CD14-positive monocyte (primary cell): ENCODE data around the gene NELL1. TPM values are rescaled to one million over a fixed set of nuclear protein-coding genes. Genes with fewer than 3 reads are reported as not detected.

ENCODE experiments used
- DNase-seq, 3 donors: peaks; one replicate each; pipeline ENCODE4 v3.0.0-alpha.2; 2011 to 2022
- H2AFZ ChIP-seq: 2 replicates; pipeline ENCODE4 v1.6.0; 2012; ENCODE audit warnings: mild to moderate bottlenecking, low read depth, low read length, inconsistent platforms; ENCODE audit not compliant: insufficient read depth, poor library complexity, severe bottlenecking
- H3K27ac ChIP-seq, 2 donors: 1 replicate in 1 of 2; 2 replicates in 1 of 2; pipeline ENCODE4 v1.5.1; 2012 to 2013; ENCODE audit warnings: low read length in 2 of 2, control low read depth in 1 of 2, inconsistent platforms in 1 of 2, low read depth in 1 of 2, mild to moderate bottlenecking in 1 of 2
- H3K27me3 ChIP-seq, 2 donors: one replicate each; pipeline versions ENCODE4 v1.6.0 to v1.6.1; 2011 to 2013; ENCODE audit warnings: low read length in 2 of 2; ENCODE audit not compliant: control insufficient read depth in 2 of 2, insufficient read depth in 2 of 2
- H3K36me3 ChIP-seq, 2 donors: replicated peaks in 1 of 2; 1 replicate in 1 of 2; 2 replicates in 1 of 2; pipeline versions ENCODE4 v1.5.1 to v1.6.1; 2012 to 2013; ENCODE audit warnings: low read length in 2 of 2, control low read depth in 1 of 2, inconsistent platforms in 1 of 2, mild to moderate bottlenecking in 1 of 2; ENCODE audit not compliant: insufficient read depth in 2 of 2, control insufficient read depth in 1 of 2
- H3K4me1 ChIP-seq, 2 donors: 1 replicate in 1 of 2; 2 replicates in 1 of 2; pipeline versions ENCODE4 v1.5.1 to v1.6.1; 2012 to 2013; ENCODE audit warnings: low read length in 2 of 2, control low read depth in 1 of 2, inconsistent platforms in 1 of 2, mild to moderate bottlenecking in 1 of 2, moderate library complexity in 1 of 2; ENCODE audit not compliant: insufficient read depth in 2 of 2, control insufficient read depth in 1 of 2
- H3K4me2 ChIP-seq: replicated peaks from 2 replicates; pipeline ENCODE3; 2012; ENCODE audit warnings: low read length, moderate library complexity, mild to moderate bottlenecking; ENCODE audit not compliant: poor library complexity, severe bottlenecking; ENCODE audit errors: extremely low read depth
- H3K4me3 ChIP-seq, 3 experiments: fragments of 200-600 bp in 1 of 3; sonication (generic) in 1 of 3; replicated peaks in 1 of 3; 1 replicate in 2 of 3; 2 replicates in 1 of 3; pipeline ENCODE4 v1.5.1; 2011 to 2013; ENCODE audit warnings: low read length in 3 of 3, mild to moderate bottlenecking in 3 of 3, control low read depth in 2 of 3, low read depth in 2 of 3, inconsistent platforms in 1 of 3, moderate library complexity in 1 of 3
- H3K79me2 ChIP-seq: 2 replicates; pipeline ENCODE4 v1.6.0; 2012; ENCODE audit warnings: mild to moderate bottlenecking, control low read depth, inconsistent platforms, low read length, moderate library complexity; ENCODE audit not compliant: insufficient read depth
- H3K9ac ChIP-seq: 2 replicates; pipeline ENCODE4 v1.6.0; 2017; ENCODE audit warnings: low read length, mild to moderate bottlenecking; ENCODE audit not compliant: insufficient read depth, poor library complexity, severe bottlenecking
- H3K9me3 ChIP-seq, 2 donors: replicated peaks in 1 of 2; 1 replicate in 1 of 2; 2 replicates in 1 of 2; pipeline versions ENCODE4 v1.5.1 to v1.6.1; 2012 to 2013; ENCODE audit warnings: low read length in 2 of 2, control low read depth in 1 of 2; ENCODE audit not compliant: control insufficient read depth in 1 of 2, insufficient read depth in 1 of 2
- H4K20me1 ChIP-seq: 2 replicates; pipeline ENCODE4 v1.6.0; 2012; ENCODE audit warnings: mild to moderate bottlenecking, low read length, control low read depth, moderate library complexity; ENCODE audit not compliant: insufficient read depth
- H3K27ac Mint-ChIP-seq, 7 donors: one replicate each; pipeline ENCODE4 v1.8.0; 2020; ENCODE audit warnings: mild to moderate bottlenecking in 7 of 7, mixed read lengths in 7 of 7, moderate library complexity in 6 of 7, inconsistent platforms in 2 of 7
- H3K27me3 Mint-ChIP-seq, 3 donors: one replicate each; pipeline ENCODE4 v1.8.0; 2021 to 2022; ENCODE audit warnings: low read depth in 3 of 3, mild to moderate bottlenecking in 3 of 3, mixed read lengths in 3 of 3, moderate library complexity in 3 of 3, inconsistent platforms in 1 of 3
- H3K36me3 Mint-ChIP-seq, 2 donors: one replicate each; pipeline ENCODE4 v1.8.0; 2020; ENCODE audit warnings: mixed read lengths in 2 of 2, inconsistent platforms in 1 of 2, mild to moderate bottlenecking in 1 of 2
- H3K4me1 Mint-ChIP-seq: one replicate; pipeline ENCODE4 v1.8.0; 2020; ENCODE audit warnings: mild to moderate bottlenecking, mixed read lengths
- H3K4me3 Mint-ChIP-seq, 2 donors: one replicate each; pipeline ENCODE4 v1.8.0; 2020; ENCODE audit warnings: mild to moderate bottlenecking in 2 of 2, mixed read lengths in 2 of 2, moderate library complexity in 1 of 2
- H3K9me3 Mint-ChIP-seq, 7 donors: one replicate each; pipeline ENCODE4 v1.8.0; 2020 to 2022; ENCODE audit warnings: mixed read lengths in 7 of 7, mild to moderate bottlenecking in 6 of 7, moderate library complexity in 6 of 7, inconsistent platforms in 2 of 7
- CTCF ChIP-seq: fragments of 200-600 bp; IDR thresholded peaks from one replicate; pipeline ENCODE4 v1.8.0; 2022; ENCODE audit warnings: antibody characterized with exemption, mild to moderate bottlenecking
- WGBS: methylation state at CpG from one replicate; pipeline ENCODE4 v1.1.5; 2013; ENCODE audit warnings: missing lambda C conversion rate; ENCODE audit not compliant: insufficient coverage; 5-methylcytosine and 5-hydroxymethylcytosine counted together
- intact Hi-C, 2 donors: fragments of 100-400 bp; cut with micrococcal nuclease; formaldehyde crosslinking; loops; one replicate each; pipeline versions ENCODE4 v1.15.0 to v1.15.1; 2023
- polyA plus RNA-seq, 3 donors: library from polyadenylated mRNA; depleted of rRNA in 1 of 3; unstranded in 2 of 3; stranded (reverse) in 1 of 3; fragments of 300-500 nt in 2 of 3; fragments of >200 nt in 1 of 3; fragmentation: Illumina TruSeq in 2 of 3; gene quantifications; 1 replicate in 2 of 3; 2 replicates in 1 of 3; pipeline ENCODE4 v1.2.3, GENCODE V29; 2012 to 2021

NELL1 gene
- polyA plus RNA-seq, 3 donors = not detected

- TF ChIP-seq CTCF = no peak
- Mint-ChIP-seq H3K9me3 (peaks cover 0 to 4% (median 0%) of the 10 kb centered on the region in 7 donors), H3K27ac (no peak overlapping the region), H3K4me3 (no peak overlapping the region), H3K4me1 (no peaks in the 10 kb centered on the region), H3K36me3 (no peaks in the 10 kb centered on the region), H3K27me3 (no peaks in the 10 kb centered on the region)
- no peak overlapping the region for H3K9ac ChIP-seq
- H3K4me2 ChIP-seq = no peak overlapping the region
- no CpG with 5 or more reads among the region's 1 CpG for WGBS
- no peaks in the 10 kb centered on the region for H4K20me1 ChIP-seq
- no peak for DNase-seq
- no peak overlapping the region for H3K27ac ChIP-seq
- no peak overlapping the region for H3K4me3 ChIP-seq
- peaks cover 0 to 4% of the 10 kb centered on the region in 2 donors for H3K9me3 ChIP-seq
- no peaks in the 10 kb centered on the region for H3K36me3 ChIP-seq
- intact Hi-C loops = no loop called here
- H3K79me2 ChIP-seq = no peaks in the 10 kb centered on the region
- H3K27me3 ChIP-seq = no peaks in the 10 kb centered on the region
- no peak overlapping the region for H2AFZ ChIP-seq
- no peaks in the 10 kb centered on the region for H3K4me1 ChIP-seq
Observed at GRCh38 chr11:21110415-21110814, 441.0 kb downstream of the NELL1 start.

GRCh38 chr11:21113876-21114275, 444.5 kb downstream of the NELL1 start:
- TF ChIP-seq CTCF = no peak
- Histone ChIP-seq H3K9me3 (no peaks in the 10 kb centered on the region), H3K4me2 (no peak overlapping the region), H3K4me1 (no peaks in the 10 kb centered on the region), H4K20me1 (no peaks in the 10 kb centered on the region), H3K36me3 (no peaks in the 10 kb centered on the region), H2AFZ (no peak overlapping the region), H3K27me3 (no peaks in the 10 kb centered on the region), H3K27ac (no peak overlapping the region), H3K9ac (no peak overlapping the region), H3K4me3 (no peak overlapping the region), H3K79me2 (no peaks in the 10 kb centered on the region)
- Mint-ChIP-seq H3K27ac (no peak overlapping the region), H3K4me1 (no peaks in the 10 kb centered on the region), H3K27me3 (no peaks in the 10 kb centered on the region), H3K4me3 (no peak overlapping the region), H3K9me3 (peaks cover 0 to 7% (median 0%) of the 10 kb centered on the region in 7 donors), H3K36me3 (no peaks in the 10 kb centered on the region)
- WGBS = 60% methylated on average over 1 of the region's 3 CpGs
- intact Hi-C loops = no loop called here
- DNase-seq = no peak
